ENCODE results near the gene TRIOBP. TPM values are rescaled to one million over a fixed set of nuclear protein-coding genes. Genes with fewer than 3 reads are reported as not detected.

The TRIOBP gene
- total and polyA plus RNA-seq, 2 of the 13 experiments (the other 11 are each of a cell fraction or from before 2014, with no cell fraction given): 6.1 to 15.4 TPM

DNA sequence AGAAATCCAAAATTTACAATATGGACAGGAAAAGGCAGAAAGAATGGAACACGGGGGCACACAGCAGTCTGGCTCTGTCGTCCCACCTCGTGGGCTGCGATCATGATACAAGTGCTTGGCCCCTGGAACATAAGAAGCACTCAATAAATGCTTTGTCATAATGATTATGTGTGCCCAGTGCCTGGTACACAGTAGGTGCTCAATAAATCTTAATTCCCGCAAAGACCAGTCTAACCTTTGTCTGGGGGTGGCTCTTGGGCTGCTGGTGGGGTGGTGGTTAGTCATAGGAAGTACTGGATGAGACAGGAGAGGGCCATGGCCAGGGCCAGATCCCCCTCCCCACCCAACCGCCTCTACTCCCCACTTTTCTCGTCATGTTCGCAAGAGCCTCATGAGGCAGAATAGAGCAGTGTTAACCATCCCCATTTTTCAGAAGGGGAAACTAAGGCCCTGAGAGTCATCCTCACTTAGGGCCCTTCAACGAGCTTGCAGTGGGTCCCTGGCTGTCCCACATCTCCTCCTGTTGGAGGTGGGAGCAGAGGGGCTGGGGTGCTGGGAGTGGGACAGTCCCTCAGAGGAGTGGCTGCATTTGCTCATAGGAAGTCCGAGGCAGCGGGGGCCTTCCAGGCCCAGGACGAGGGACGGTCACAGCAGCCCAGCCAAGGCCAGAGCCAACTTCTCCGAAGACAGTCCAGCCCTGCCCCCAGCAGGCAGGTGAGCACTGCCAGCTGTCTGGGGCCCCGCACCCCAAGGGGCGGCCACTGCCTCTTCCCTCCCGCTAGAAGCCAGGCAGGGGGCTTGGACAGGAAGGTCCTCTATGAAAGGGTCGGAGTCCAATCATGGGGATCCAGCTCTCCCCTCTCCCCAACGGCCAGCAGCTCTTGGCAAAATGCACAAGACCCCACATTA is 36.1 kb downstream of the TRIOBP start (continued):
- TF ChIP-seq DDIT3 (CRISPR knock-in tag; IDR thresholded peaks at IDR 0.05): no peak
- no peak for TF ChIP-seq ZFP82 (CRISPR knock-in tag; IDR thresholded peaks at IDR 0.05; ENCODE audit: borderline replicate concordance)
- TF ChIP-seq, protein P1, sequence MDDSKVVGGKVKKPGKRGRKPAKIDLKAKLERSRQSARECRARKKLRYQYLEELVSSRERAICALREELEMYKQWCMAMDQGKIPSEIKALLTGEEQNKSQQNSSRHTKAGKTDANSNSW (CRISPR knock-in tag; IDR thresholded peaks at IDR 0.05; ENCODE audit: borderline replicate concordance): no peak
- TF ChIP-seq, protein P2, sequence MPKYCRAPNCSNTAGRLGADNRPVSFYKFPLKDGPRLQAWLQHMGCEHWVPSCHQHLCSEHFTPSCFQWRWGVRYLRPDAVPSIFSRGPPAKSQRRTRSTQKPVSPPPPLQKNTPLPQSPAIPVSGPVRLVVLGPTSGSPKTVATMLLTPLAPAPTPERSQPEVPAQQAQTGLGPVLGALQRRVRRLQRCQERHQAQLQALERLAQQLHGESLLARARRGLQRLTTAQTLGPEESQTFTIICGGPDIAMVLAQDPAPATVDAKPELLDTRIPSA (CRISPR knock-in tag; IDR thresholded peaks at IDR 0.05; ENCODE audit: borderline replicate concordance): no peak
- TF ChIP-seq ZNF264 (CRISPR knock-in tag; IDR thresholded peaks at IDR 0.05): no peak
- TF ChIP-seq, protein P3, sequence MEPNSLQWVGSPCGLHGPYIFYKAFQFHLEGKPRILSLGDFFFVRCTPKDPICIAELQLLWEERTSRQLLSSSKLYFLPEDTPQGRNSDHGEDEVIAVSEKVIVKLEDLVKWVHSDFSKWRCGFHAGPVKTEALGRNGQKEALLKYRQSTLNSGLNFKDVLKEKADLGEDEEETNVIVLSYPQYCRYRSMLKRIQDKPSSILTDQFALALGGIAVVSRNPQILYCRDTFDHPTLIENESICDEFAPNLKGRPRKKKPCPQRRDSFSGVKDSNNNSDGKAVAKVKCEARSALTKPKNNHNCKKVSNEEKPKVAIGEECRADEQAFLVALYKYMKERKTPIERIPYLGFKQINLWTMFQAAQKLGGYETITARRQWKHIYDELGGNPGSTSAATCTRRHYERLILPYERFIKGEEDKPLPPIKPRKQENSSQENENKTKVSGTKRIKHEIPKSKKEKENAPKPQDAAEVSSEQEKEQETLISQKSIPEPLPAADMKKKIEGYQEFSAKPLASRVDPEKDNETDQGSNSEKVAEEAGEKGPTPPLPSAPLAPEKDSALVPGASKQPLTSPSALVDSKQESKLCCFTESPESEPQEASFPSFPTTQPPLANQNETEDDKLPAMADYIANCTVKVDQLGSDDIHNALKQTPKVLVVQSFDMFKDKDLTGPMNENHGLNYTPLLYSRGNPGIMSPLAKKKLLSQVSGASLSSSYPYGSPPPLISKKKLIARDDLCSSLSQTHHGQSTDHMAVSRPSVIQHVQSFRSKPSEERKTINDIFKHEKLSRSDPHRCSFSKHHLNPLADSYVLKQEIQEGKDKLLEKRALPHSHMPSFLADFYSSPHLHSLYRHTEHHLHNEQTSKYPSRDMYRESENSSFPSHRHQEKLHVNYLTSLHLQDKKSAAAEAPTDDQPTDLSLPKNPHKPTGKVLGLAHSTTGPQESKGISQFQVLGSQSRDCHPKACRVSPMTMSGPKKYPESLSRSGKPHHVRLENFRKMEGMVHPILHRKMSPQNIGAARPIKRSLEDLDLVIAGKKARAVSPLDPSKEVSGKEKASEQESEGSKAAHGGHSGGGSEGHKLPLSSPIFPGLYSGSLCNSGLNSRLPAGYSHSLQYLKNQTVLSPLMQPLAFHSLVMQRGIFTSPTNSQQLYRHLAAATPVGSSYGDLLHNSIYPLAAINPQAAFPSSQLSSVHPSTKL (CRISPR knock-in tag; IDR thresholded peaks at IDR 0.05): no peak
- no peak for TF ChIP-seq BORCS8-MEF2B (CRISPR knock-in tag; IDR thresholded peaks at IDR 0.05)
- no peak for TF ChIP-seq HNRNPL (IDR thresholded peaks at IDR 0.05; ENCODE audit: low read depth, low read length)
- no peak for TF ChIP-seq ZNF513 (CRISPR knock-in tag; conservative IDR thresholded peaks at IDR 0.05)
- TF ChIP-seq SPEN (CRISPR knock-in tag; IDR thresholded peaks at IDR 0.05; ENCODE audit: low read depth): 0 out of 2 replicates have a peak, but pooled peaks have one; percentile 23
- no peak for TF ChIP-seq ELK4 (CRISPR knock-in tag; IDR thresholded peaks at IDR 0.05; ENCODE audit: borderline replicate concordance)
- no peak for TF ChIP-seq HNRNPK (IDR thresholded peaks at IDR 0.05; ENCODE audit: low read depth, low read length, poor library complexity, severe bottlenecking)
- no peak for TF ChIP-seq CSRNP1 (CRISPR knock-in tag; IDR thresholded peaks at IDR 0.05)
- no peak for TF ChIP-seq U2AF1 (optimal IDR thresholded peaks at IDR 0.05; ENCODE audit: low read depth, low read length)
- no peak for TF ChIP-seq HNRNPUL1 (IDR thresholded peaks at IDR 0.05; ENCODE audit: low read depth, low read length)
- no peak for TF ChIP-seq HOXA3 (CRISPR knock-in tag; IDR thresholded peaks at IDR 0.05)
